WTC11 (cell line): Measurements from ENCODE around the gene KIF11. TPM values are rescaled to one million over a fixed set of nuclear protein-coding genes. Genes with fewer than 3 reads are reported as not detected.
A peak's percentile ranks its signal among the peaks of the same experiment; 100 is the strongest.

Source experiments
- ATAC-seq: fragments of 200-7000 bp; cut with Tn5 transposase; 2 replicates; pipeline ENCODE4 v1.10.0; 2021; ENCODE audit warnings: mild to moderate bottlenecking, moderate library complexity
- CTCF ChIA-PET: fragments of 300-600 bp; sonication (Branson Sonifier 250); formaldehyde crosslinking; loops from one replicate; lab custom pipeline; 2021; ENCODE audit warnings: antibody characterized with exemption; lab: Charles Lee
- POLR2A ChIA-PET: fragments of 350-600 bp; sonication (Branson Sonifier 250); formaldehyde crosslinking; loops from one replicate; lab custom pipeline; 2021; ENCODE audit warnings: antibody characterized with exemption; lab: Charles Lee
- DNase-seq: peaks from one replicate; pipeline ENCODE4 v3.0.0; 2021; ENCODE audit warnings: low spot score
- H3K27ac Mint-ChIP-seq: 2 replicates; pipeline ENCODE4 v1.8.0; 2021; ENCODE audit warnings: mixed read lengths
- H3K27me3 Mint-ChIP-seq: 2 replicates; pipeline ENCODE4 v1.8.0; 2021; ENCODE audit warnings: low read depth, mild to moderate bottlenecking, moderate library complexity, mixed read lengths
- H3K36me3 Mint-ChIP-seq: 2 replicates; pipeline ENCODE4 v1.8.0; 2021; ENCODE audit warnings: mixed read lengths
- H3K4me1 Mint-ChIP-seq: 2 replicates; pipeline ENCODE4 v1.8.0; 2022; ENCODE audit warnings: mixed read lengths
- H3K4me3 Mint-ChIP-seq: 2 replicates; pipeline ENCODE4 v1.8.0; 2021; ENCODE audit warnings: mild to moderate bottlenecking, moderate library complexity, mixed read lengths
- H3K9me3 Mint-ChIP-seq: 2 replicates; pipeline ENCODE4 v1.8.0; 2021; ENCODE audit warnings: mixed read lengths
- ATF3 ChIP-seq: sonication (generic); formaldehyde crosslinking; conservative IDR thresholded peaks from 2 replicates; pipeline ENCODE4 v1.8.1; 2022; ENCODE audit warnings: mild to moderate bottlenecking, missing genetic modification reagents
- E2F5 ChIP-seq: sonication (generic); formaldehyde crosslinking; IDR thresholded peaks from 2 replicates; pipeline ENCODE4 v1.8.1; 2022; ENCODE audit warnings: mild to moderate bottlenecking, moderate library complexity, missing genetic modification reagents
- KAT7 ChIP-seq: sonication (generic); formaldehyde crosslinking; IDR thresholded peaks from 2 replicates; pipeline ENCODE4 v1.8.1; 2023; ENCODE audit warnings: missing genetic modification reagents, mild to moderate bottlenecking, borderline replicate concordance
- NFE2L1 ChIP-seq: sonication (generic); formaldehyde crosslinking; IDR thresholded peaks from 2 replicates; pipeline ENCODE4 v1.8.1; 2023; ENCODE audit warnings: missing genetic modification reagents
- NR3C1 ChIP-seq: sonication (generic); formaldehyde crosslinking; conservative IDR thresholded peaks from 2 replicates; pipeline ENCODE4 v1.8.1; 2023; ENCODE audit warnings: low read depth, mild to moderate bottlenecking, missing genetic modification reagents
- TP53 ChIP-seq: sonication (generic); formaldehyde crosslinking; IDR thresholded peaks from 2 replicates; pipeline ENCODE4 v1.8.1; 2023; ENCODE audit warnings: mild to moderate bottlenecking, missing genetic modification reagents
- ZSCAN18 ChIP-seq: fragments of 250-450 bp; sonication (Bioruptor Pico); IDR thresholded peaks from 2 replicates; pipeline ENCODE4 v2.1.2; 2022; ENCODE audit warnings: mild to moderate bottlenecking, moderate library complexity
- total RNA-seq: library from RNA; stranded (reverse); gene quantifications from 3 replicates; pipeline ENCODE4 v1.2.3, GENCODE V29; 2021
- TF ChIP-seq, protein P1 (sequence below): fragments of 200-600 bp; IDR thresholded peaks from 2 replicates; pipeline ENCODE4 v1.8.0; 2022; ENCODE audit warnings: antibody characterized with exemption
- TF ChIP-seq, protein P2 (sequence below): sonication (generic); formaldehyde crosslinking; IDR thresholded peaks from 2 replicates; pipeline ENCODE4 v1.8.1; 2023; ENCODE audit warnings: mild to moderate bottlenecking, missing genetic modification reagents, moderate library complexity
- TF ChIP-seq, protein P3 (sequence below): sonication (generic); formaldehyde crosslinking; IDR thresholded peaks from 2 replicates; pipeline ENCODE4 v1.8.0; 2022; ENCODE audit warnings: mild to moderate bottlenecking, missing genetic modification reagents
- TF ChIP-seq, protein P4 (sequence below): sonication (generic); formaldehyde crosslinking; IDR thresholded peaks from 2 replicates; pipeline ENCODE4 v1.8.1; 2022; ENCODE audit warnings: missing genetic modification reagents, borderline replicate concordance

The KIF11 gene
- total RNA-seq, 1 experiment from 2014 or later: 55.7 TPM

DNA sequence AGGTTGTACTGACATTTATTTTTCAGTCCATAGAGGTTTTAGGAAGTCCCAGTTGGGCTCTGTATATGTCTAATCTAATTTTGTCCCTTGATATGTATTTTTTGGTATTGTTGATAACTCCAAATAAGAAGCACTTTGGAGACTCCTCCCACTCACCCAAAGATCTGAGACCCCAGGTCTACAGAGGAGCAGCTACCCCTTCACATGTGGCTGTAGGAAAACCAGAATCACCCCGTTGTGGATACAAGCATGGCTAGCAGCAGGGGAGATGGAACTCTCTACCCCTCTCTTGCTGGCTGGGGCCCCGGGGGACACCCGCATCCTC is 106.2 kb downstream of the KIF11 start:
- DNase-seq: no peak
- Mint-ChIP-seq H3K4me3 (peak overlapping the region; percentile 79), H3K4me1 (peaks cover 39% of the 10 kb centered on the region)
- POLR2A ChIA-PET: no interaction called here
- TF ChIP-seq, protein P1, sequence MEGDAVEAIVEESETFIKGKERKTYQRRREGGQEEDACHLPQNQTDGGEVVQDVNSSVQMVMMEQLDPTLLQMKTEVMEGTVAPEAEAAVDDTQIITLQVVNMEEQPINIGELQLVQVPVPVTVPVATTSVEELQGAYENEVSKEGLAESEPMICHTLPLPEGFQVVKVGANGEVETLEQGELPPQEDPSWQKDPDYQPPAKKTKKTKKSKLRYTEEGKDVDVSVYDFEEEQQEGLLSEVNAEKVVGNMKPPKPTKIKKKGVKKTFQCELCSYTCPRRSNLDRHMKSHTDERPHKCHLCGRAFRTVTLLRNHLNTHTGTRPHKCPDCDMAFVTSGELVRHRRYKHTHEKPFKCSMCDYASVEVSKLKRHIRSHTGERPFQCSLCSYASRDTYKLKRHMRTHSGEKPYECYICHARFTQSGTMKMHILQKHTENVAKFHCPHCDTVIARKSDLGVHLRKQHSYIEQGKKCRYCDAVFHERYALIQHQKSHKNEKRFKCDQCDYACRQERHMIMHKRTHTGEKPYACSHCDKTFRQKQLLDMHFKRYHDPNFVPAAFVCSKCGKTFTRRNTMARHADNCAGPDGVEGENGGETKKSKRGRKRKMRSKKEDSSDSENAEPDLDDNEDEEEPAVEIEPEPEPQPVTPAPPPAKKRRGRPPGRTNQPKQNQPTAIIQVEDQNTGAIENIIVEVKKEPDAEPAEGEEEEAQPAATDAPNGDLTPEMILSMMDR: no peak
- TF ChIP-seq, protein P2, sequence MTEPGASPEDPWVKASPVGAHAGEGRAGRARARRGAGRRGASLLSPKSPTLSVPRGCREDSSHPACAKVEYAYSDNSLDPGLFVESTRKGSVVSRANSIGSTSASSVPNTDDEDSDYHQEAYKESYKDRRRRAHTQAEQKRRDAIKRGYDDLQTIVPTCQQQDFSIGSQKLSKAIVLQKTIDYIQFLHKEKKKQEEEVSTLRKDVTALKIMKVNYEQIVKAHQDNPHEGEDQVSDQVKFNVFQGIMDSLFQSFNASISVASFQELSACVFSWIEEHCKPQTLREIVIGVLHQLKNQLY (CRISPR knock-in tag): no peak
- TF ChIP-seq NR3C1 (CRISPR knock-in tag) (no peak), KAT7 (CRISPR knock-in tag) (no peak), NFE2L1 (CRISPR knock-in tag) (no peak), ZSCAN18 (CRISPR knock-in tag) (no peak), ATF3 (CRISPR knock-in tag) (no peak)
- TF ChIP-seq, all 79 proteins: peak for 0
- Mint-ChIP-seq H3K27ac (no peak overlapping the region), H3K9me3 (no peaks in the 10 kb centered on the region), H3K27me3 (peaks cover 72% of the 10 kb centered on the region), H3K36me3 (peaks cover 2% of the 10 kb centered on the region; the same call in 1 of the 2 replicates)
- CTCF ChIA-PET: interaction anchor here (0.6 to 1.5 kb wide), 6 partner anchors 8 to 263 kb away, joined by 3 to 4 read pairs (median 4); no protein-coding TSS in a partner anchor
- ATAC-seq: peak; percentile 25

GRCh38 chr10:92699518-92700381 is 106.8 kb downstream of the KIF11 start:
- Mint-ChIP-seq H3K9me3 (no peaks in the 10 kb centered on the region), H3K27ac (0 out of 2 replicates have a peak overlapping the region, but pooled peaks have one; percentile 49), H3K27me3 (peaks cover 66% of the 10 kb centered on the region), H3K36me3 (0 out of 2 replicates have a peak, but pooled peaks cover 2% of the 10 kb centered on the region), H3K4me3 (peak overlapping the region; percentile 79), H3K4me1 (peaks cover 34% of the 10 kb centered on the region)
- ChIA-PET CTCF (interaction anchor here (0.6 to 1.5 kb wide), 6 partner anchors 9 to 263 kb away, joined by 3 to 4 read pairs (median 4); no protein-coding TSS in a partner anchor), POLR2A (no interaction called here)
- TF ChIP-seq E2F5 (CRISPR knock-in tag) (peak; percentile 46; the same call in 1 of the 2 replicates), TP53 (no peak)
- TF ChIP-seq, protein P3, sequence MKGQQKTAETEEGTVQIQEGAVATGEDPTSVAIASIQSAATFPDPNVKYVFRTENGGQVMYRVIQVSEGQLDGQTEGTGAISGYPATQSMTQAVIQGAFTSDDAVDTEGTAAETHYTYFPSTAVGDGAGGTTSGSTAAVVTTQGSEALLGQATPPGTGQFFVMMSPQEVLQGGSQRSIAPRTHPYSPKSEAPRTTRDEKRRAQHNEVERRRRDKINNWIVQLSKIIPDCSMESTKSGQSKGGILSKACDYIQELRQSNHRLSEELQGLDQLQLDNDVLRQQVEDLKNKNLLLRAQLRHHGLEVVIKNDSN (CRISPR knock-in tag): no peak
- TF ChIP-seq, protein P4, sequence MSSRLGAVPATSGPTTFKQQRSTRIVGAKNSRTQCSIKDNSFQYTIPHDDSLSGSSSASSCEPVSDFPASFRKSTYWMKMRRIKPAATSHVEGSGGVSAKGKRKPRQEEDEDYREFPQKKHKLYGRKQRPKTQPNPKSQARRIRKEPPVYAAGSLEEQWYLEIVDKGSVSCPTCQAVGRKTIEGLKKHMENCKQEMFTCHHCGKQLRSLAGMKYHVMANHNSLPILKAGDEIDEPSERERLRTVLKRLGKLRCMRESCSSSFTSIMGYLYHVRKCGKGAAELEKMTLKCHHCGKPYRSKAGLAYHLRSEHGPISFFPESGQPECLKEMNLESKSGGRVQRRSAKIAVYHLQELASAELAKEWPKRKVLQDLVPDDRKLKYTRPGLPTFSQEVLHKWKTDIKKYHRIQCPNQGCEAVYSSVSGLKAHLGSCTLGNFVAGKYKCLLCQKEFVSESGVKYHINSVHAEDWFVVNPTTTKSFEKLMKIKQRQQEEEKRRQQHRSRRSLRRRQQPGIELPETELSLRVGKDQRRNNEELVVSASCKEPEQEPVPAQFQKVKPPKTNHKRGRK (CRISPR knock-in tag): 0 out of 2 replicates have a peak, but pooled peaks have one; percentile 74
- peak; percentile 68 for ATAC-seq
- DNase-seq: peak; percentile 52
